ENCODE results near the gene C1QL4.
A peak's percentile ranks its signal among the peaks of the same experiment; 100 is the strongest.
"Not testable (repeated sequence)": the region's sequence is repeated elsewhere in the genome, so short reads cannot be mapped to it uniquely, and the experiment has no call there.

Gene C1QL4

GRCh38 chr12:49298160-49298559, 38.8 kb downstream of the C1QL4 start:
- no peak for DNase-seq

- DNase-seq: no peak
Observed at GRCh38 chr12:49297695-49298060, 39.3 kb downstream of the C1QL4 start.

GRCh38 chr12:49296836-49297694, 39.9 kb downstream of the C1QL4 start:
- DNase-seq: no peak

- peak; percentile 43 for DNase-seq
Observed at GRCh38 chr12:49296034-49296835, 40.8 kb downstream of the C1QL4 start.

GRCh38 chr12:49295082-49295936, 41.7 kb downstream of the C1QL4 start, which contains the start of gene PRPH:
Gene PRPH, plus strand, starts transcription at chr12:49295147. Its CDS starts 54 bp downstream, at chr12:49295201.
- no peak for DNase-seq

DNA sequence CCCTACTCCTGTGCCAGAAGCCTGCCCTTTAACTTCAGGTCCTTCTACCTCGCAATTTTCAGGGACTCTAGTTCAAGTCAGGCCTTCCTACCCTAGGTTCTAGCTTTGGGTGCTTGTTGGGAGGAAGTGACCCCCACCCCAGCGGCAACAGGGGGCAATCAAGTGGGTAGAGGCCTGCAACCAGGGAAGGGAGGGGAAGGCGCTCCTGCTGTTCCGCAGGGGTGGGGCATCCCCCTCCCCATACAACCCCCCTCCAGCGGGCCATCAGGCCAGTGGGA, 42.2 kb downstream of the C1QL4 start:
- no peak for DNase-seq

DNA sequence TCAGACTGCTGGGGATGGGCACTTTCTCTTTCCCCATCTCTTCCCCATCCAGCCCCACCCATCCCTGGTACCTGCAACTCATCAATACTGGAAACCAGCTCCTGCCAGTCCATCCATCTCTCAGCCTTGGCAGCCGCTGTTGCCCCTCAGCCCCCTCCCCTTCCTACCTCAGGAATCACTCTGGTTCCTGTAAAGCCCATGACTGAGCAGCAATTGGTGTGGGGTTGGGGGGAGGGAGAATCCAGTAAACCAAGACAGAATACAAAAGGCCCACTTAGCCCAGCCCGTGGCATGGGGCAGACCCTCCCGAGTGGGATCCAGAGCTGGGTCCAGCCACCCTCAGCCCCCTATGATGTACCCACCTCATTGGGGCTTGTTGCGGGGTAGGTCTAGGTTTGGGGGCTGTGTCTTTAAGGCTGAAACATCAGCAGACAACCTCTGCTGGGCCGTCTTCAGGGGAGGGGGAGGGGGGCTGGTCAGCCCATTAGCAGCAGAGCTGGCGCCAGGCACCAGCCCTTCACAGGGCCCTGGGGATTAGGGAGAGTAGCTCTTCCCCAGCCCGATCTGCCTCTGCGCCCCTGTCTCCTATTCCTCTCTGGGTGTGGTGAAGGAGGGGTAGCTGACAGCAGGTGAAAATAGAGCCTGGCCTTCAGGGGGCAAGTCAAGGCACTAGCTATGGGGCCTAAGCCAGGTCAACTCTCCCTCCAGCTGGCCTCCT, 42.7 kb downstream of the C1QL4 start:
- DNase-seq: no peak

DNA sequence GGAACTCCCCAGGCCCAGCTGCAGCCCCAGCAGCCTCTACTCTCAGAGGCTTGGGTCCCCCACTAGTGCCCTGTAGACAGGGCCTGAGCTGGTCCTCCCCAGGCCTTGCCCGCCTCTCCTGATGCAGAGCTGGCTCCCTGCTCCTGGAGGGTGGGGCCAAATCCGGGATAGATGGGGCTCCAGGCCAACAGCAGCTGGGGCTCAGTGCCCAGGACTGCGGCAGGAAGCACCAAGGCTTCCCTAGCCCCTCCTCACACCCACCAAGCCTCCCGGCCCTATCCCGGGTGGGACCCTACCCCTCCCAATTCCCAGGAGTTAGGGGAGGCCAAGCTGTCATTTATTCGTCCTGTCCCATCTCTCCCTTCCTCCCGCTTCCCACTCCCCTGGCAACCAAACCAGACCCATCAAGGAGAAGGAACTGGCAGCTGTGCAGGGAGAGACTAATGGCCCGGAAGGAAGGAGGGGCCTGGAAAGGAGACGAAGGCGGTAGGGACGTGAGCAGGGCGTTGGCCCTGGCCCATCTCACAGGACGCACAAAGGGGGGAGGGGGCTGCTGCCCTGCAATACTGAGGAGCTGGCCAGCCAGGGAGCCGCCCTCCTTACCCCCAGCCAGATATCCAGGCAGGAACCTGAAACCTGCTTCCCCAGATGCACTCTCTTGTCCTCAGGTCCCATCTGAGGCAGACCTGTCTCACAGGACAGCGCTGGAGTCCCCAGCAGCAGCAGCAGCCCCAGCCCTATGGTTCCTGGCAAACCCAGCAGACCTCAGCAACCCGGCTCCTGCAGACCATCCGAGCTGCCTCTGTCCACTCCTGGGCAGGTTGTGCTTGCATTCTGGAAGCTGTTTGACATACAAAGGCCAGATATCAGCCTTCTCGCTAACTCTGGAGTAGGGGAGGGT, 43.7 kb downstream of the C1QL4 start:
- DNase-seq: no peak

GRCh38 chr12:49292729-49293055, 44.3 kb downstream of the C1QL4 start:
- DNase-seq: no peak

DNA sequence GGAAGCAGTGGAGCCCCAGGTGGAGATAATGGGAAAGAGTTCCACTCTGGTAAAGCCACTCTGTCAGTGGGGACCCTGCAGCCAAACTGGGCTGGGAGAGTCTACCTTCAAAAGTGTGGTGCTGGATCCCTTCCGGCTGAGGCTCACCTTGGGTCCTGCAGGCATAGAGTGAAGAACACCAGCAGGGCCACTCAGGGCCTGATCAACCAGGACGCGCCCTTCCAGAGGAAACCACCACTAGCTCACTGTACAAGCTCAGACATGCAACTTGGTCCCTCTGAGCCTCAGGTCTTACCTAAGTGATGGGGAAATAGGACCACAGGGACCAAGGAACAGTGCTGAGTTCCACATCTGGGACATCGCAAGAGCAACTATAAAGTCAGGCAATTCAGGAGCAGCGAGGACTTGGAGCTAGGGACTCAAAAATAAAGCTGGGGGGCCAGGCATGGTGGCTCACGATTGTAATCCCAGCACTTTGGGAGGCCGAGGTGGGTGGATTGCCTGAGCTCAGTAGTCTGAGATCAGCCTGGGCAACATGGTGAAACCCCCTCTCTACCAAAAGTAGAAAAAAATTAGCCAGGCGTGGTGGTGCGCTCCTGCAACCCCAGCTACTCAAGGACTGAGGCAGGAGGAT, 47.9 kb downstream of the C1QL4 start:
- DNase-seq: no peak

DNA sequence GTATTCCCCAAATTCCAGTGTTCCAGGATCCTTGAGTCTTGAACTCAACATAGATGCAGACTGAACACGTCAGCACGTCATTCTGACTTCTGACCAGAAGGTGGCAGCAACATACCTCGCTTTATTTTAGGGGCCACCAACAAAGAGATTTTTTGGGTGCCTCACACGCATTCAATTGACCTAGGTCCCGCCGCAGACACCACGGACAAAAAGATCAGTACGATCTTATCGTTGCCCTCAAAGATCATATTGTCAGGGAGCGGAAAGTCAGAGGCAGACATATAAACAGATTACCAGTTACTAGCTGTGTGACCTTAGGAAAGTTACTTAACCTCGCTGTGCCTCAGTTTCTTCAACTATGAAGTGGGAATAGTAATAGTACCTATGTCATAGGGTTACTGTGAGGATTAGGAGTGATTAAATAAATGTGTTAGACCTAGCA, 48.6 kb downstream of the C1QL4 start:
- peak; percentile 60 for DNase-seq

- DNase-seq: no peak
Observed at GRCh38 chr12:49287876-49288275, 49.1 kb downstream of the C1QL4 start.

GRCh38 chr12:49284672-49285071, 52.3 kb downstream of the C1QL4 start:
- no peak for DNase-seq

DNA sequence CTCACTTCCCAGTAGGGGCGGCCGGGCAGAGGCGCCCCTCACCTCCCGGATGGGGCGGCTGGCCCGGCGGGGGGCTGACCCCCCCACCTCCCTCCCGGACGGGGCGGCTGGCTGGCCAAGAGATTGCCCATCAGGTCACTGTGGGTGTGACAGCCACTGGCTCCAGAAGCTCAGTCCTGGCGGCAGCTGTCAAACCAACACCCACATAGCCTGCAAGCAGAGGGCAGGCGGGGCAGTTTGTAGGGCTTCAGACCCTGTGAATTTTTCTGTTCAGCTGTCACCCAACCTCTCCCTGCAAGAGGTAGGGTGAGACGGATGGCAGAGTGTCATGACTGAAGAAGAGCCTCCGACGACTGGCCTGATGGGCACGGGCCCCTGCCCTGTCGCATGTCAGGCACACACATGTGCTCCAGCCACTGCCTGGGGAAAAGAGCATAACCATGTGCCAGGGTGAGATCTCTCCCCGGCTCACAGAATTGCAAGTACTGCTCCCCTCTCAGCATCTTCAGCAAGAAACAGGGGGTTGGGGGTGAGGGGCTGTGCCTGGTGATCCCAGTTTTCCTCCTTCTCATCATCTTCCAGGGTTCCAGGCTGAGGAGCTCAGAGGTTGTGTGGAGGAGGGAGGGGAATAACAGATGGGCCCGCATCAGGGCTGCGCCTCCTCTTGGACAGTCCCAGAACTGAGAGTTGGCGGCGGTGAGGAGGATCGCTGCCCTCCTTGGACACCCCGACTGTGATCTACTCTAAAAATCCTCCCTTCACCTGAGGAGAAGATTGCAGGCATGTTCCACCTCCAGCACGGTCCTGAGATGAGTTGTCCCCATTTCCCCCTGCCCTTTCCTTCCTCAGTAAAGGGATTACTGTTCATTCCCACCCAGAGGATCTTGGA, 53.2 kb downstream of the C1QL4 start:
- DNase-seq: no peak

- not testable (repeated sequence) for DNase-seq
Observed at GRCh38 chr12:49282740-49283375, 54.1 kb downstream of the C1QL4 start.
